H9 (cell line): ENCODE data around the gene MRPL21. TPM values are rescaled to one million over a fixed set of nuclear protein-coding genes. Genes with fewer than 3 reads are reported as not detected.

Source experiments
- DNase-seq: peaks from one replicate; pipeline ENCODE4 v3.0.0-alpha.2; 2017
- H2AFZ ChIP-seq: one replicate; pipeline ENCODE4 v1.6.1; 2013; ENCODE audit warnings: mild to moderate bottlenecking, low read length, control low read depth, moderate library complexity
- H2AK5ac ChIP-seq: 2 replicates; pipeline ENCODE4 v1.6.1; 2013; ENCODE audit warnings: low read length, control low read depth, mixed read lengths; ENCODE audit not compliant: insufficient read length
- H2BK120ac ChIP-seq: one replicate; pipeline ENCODE4 v1.6.1; 2013; ENCODE audit warnings: low read depth, mild to moderate bottlenecking, low read length, control low read depth, inconsistent platforms; ENCODE audit not compliant: poor library complexity, severe bottlenecking
- H2BK12ac ChIP-seq: 2 replicates; pipeline ENCODE4 v1.6.1; 2013; ENCODE audit warnings: low read length, control low read depth, mixed read lengths, low read depth; ENCODE audit not compliant: insufficient read length
- H2BK15ac ChIP-seq: 2 replicates; pipeline ENCODE4 v1.6.1; 2013; ENCODE audit warnings: low read depth, low read length, control low read depth
- H2BK20ac ChIP-seq: one replicate; pipeline ENCODE4 v1.6.1; 2013; ENCODE audit warnings: low read depth, mild to moderate bottlenecking, low read length, control low read depth, inconsistent platforms; ENCODE audit not compliant: poor library complexity, severe bottlenecking
- H2BK5ac ChIP-seq: 2 replicates; pipeline ENCODE4 v1.6.1; 2013; ENCODE audit warnings: low read length, control low read depth, mixed read lengths; ENCODE audit not compliant: insufficient read length
- H3K14ac ChIP-seq: 2 replicates; pipeline ENCODE4 v1.6.1; 2013; ENCODE audit warnings: low read length, control low read depth; ENCODE audit not compliant: insufficient read depth
- H3K18ac ChIP-seq: 2 replicates; pipeline ENCODE4 v1.6.1; 2013; ENCODE audit warnings: low read depth, mild to moderate bottlenecking, mixed read lengths, low read length, control low read depth; ENCODE audit not compliant: insufficient read length
- H3K23ac ChIP-seq: 2 replicates; pipeline ENCODE4 v1.6.1; 2013; ENCODE audit warnings: low read length, control low read depth, mixed read lengths, low read depth; ENCODE audit not compliant: insufficient read length
- H3K23me2 ChIP-seq: 2 replicates; pipeline ENCODE4 v1.6.1; 2013; ENCODE audit warnings: low read depth, mild to moderate bottlenecking, mixed read lengths, low read length, control low read depth; ENCODE audit not compliant: insufficient read length, poor library complexity, severe bottlenecking
- H3K27ac ChIP-seq: 2 replicates; pipeline ENCODE4 v1.5.1; 2013; ENCODE audit warnings: low read length, control low read depth, mixed read lengths, low read depth; ENCODE audit not compliant: insufficient read length
- H3K27me3 ChIP-seq: 2 replicates; pipeline ENCODE4 v1.6.1; 2013; ENCODE audit warnings: low read length, control low read depth, inconsistent platforms; ENCODE audit not compliant: insufficient read depth
- H3K4ac ChIP-seq: 2 replicates; pipeline ENCODE4 v1.6.1; 2013; ENCODE audit warnings: low read depth, mild to moderate bottlenecking, control low read depth, inconsistent platforms, low read length, moderate library complexity
- H3K4me1 ChIP-seq: 2 replicates; pipeline ENCODE4 v1.6.1; 2013; ENCODE audit warnings: low read length, control low read depth, inconsistent platforms; ENCODE audit not compliant: insufficient read depth
- H3K4me2 ChIP-seq: 2 replicates; pipeline ENCODE4 v1.6.1; 2013; ENCODE audit warnings: low read length, control low read depth, mixed read lengths; ENCODE audit not compliant: insufficient read length, insufficient read depth
- H3K56ac ChIP-seq: 2 replicates; pipeline ENCODE4 v1.6.1; 2013; ENCODE audit warnings: low read depth, mild to moderate bottlenecking, mixed read lengths, low read length, control low read depth; ENCODE audit not compliant: insufficient read length
- H3K79me1 ChIP-seq: 2 replicates; pipeline ENCODE4 v1.6.1; 2013; ENCODE audit warnings: low read depth, mild to moderate bottlenecking, moderate library complexity, low read length, control low read depth, inconsistent platforms; ENCODE audit not compliant: insufficient read depth, poor library complexity, severe bottlenecking
- H3K79me2 ChIP-seq: 2 replicates; pipeline ENCODE4 v1.6.1; 2013; ENCODE audit warnings: low read length, control low read depth, inconsistent platforms; ENCODE audit not compliant: insufficient read depth
- H3K9ac ChIP-seq: 2 replicates; pipeline ENCODE4 v1.6.1; 2013; ENCODE audit warnings: low read length, control low read depth, mixed read lengths; ENCODE audit not compliant: insufficient read length; ENCODE audit errors: extremely low read depth
- H3K9me3 ChIP-seq: one replicate; pipeline ENCODE4 v1.6.1; 2013; ENCODE audit warnings: low read depth, low read length, inconsistent platforms; ENCODE audit not compliant: control insufficient read depth
- H3T11ph ChIP-seq: one replicate; pipeline ENCODE4 v1.6.1; 2013; ENCODE audit warnings: mild to moderate bottlenecking, low read length, control low read depth, inconsistent platforms
- H4K20me1 ChIP-seq: one replicate; pipeline ENCODE4 v1.6.1; 2013; ENCODE audit not compliant: control insufficient read depth, insufficient read length, insufficient read depth
- H4K5ac ChIP-seq: 2 replicates; pipeline ENCODE4 v1.6.1; 2013; ENCODE audit warnings: low read depth, mild to moderate bottlenecking, mixed read lengths, low read length, control low read depth; ENCODE audit not compliant: insufficient read length
- H4K8ac ChIP-seq: replicated peaks from 2 replicates; pipeline ENCODE4 v1.6.1; 2013; ENCODE audit warnings: low read length, control low read depth, mixed read lengths, low read depth; ENCODE audit not compliant: insufficient read length
- H4K91ac ChIP-seq: 2 replicates; pipeline ENCODE4 v1.6.1; 2013; ENCODE audit warnings: low read depth, mild to moderate bottlenecking, moderate library complexity, mixed read lengths, low read length, control low read depth; ENCODE audit not compliant: insufficient read length
- H3K27ac Mint-ChIP-seq, 3 experiments: 2 replicates in 2 of 3; 3 replicates in 1 of 3; pipeline ENCODE4 v1.8.0; 2020 to 2021; ENCODE audit warnings: mixed read lengths in 3 of 3, mild to moderate bottlenecking in 1 of 3, moderate library complexity in 1 of 3
- H3K27me3 Mint-ChIP-seq: 2 replicates; pipeline ENCODE4 v1.8.0; 2021; ENCODE audit warnings: low read depth, mild to moderate bottlenecking, moderate library complexity, mixed read lengths
- H3K36me3 Mint-ChIP-seq, 3 experiments: 2 replicates in 2 of 3; 3 replicates in 1 of 3; pipeline ENCODE4 v1.8.0; 2020 to 2021; ENCODE audit warnings: low read depth in 3 of 3, mixed read lengths in 3 of 3; ENCODE audit not compliant: insufficient read depth in 1 of 3
- H3K4me1 Mint-ChIP-seq, 2 experiments: 2 replicates each; pipeline ENCODE4 v1.8.0; 2020; ENCODE audit warnings: mixed read lengths in 2 of 2
- H3K4me3 Mint-ChIP-seq, 2 experiments: 2 replicates in 1 of 2; 3 replicates in 1 of 2; pipeline ENCODE4 v1.8.0; 2020 to 2021; ENCODE audit warnings: mild to moderate bottlenecking in 2 of 2, mixed read lengths in 2 of 2, moderate library complexity in 1 of 2
- H3K9me3 Mint-ChIP-seq, 2 experiments: 2 replicates in 1 of 2; 3 replicates in 1 of 2; pipeline ENCODE4 v1.8.0; 2020; ENCODE audit warnings: mild to moderate bottlenecking in 2 of 2, mixed read lengths in 2 of 2, moderate library complexity in 1 of 2
- WGBS: extraction: QIAGEN DNeasy Blood & Tissue Kit; methylation state at CpG from one replicate; pipeline ENCODE4 v1.1.7; 2013; ENCODE audit warnings: missing lambda C conversion rate, low lambda C conversion rate, mixed read lengths; ENCODE audit not compliant: insufficient read length; ENCODE audit errors: extremely low coverage; 5-methylcytosine and 5-hydroxymethylcytosine counted together
- total RNA-seq: library from RNA; stranded (reverse); gene quantifications from 2 replicates; pipeline ENCODE4 v1.2.1, GENCODE V29; 2021
- TF ChIP-seq, protein P1 (sequence below): fragments of 200-600 bp; sonication (generic); conservative IDR thresholded peaks from 3 replicates; pipeline ENCODE4 v1.8.0; 2021; ENCODE audit warnings: antibody characterized with exemption, mild to moderate bottlenecking

MRPL21 gene
- total RNA-seq, 1 experiment from 2014 or later: 91.5 TPM

DNA sequence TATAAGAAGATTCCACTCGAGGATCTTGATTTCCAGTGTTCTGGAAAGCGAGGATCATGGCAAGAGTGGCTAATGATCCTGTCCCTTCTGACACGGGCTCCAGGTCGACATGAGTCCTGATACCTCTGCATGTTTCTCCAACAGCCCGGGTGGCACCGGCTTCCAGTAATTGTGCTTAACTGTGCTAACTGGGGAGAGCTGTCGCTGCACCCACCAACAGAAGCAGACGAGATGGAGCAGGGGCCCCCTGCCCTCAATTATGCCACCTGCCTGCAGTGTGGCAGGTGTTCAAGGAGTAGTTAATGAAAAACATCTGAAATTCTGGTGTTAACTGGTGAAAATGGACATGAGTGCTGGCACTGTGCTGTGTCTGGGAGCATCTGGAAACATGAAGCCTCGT lies 6.2 kb downstream of the MRPL21 start:
- Histone ChIP-seq H4K91ac (no peak overlapping the region), H3K14ac (no peak overlapping the region), H3K23me2 (no peaks in the 10 kb centered on the region), H4K5ac (no peak overlapping the region), H3K27ac (no peak overlapping the region), H2BK5ac (no peak overlapping the region), H3K23ac (no peak overlapping the region), H3K4me2 (no peak overlapping the region), H2BK120ac (no peak overlapping the region), H3K27me3 (no peaks in the 10 kb centered on the region), H3K79me2 (peaks cover 7% of the 10 kb centered on the region), H2BK12ac (no peak overlapping the region), H3K79me1 (peaks cover 8% of the 10 kb centered on the region), H2BK20ac (no peak overlapping the region), H3K9ac (no peak overlapping the region), H3K18ac (no peak overlapping the region), H2AFZ (no peak overlapping the region), H4K20me1 (no peaks in the 10 kb centered on the region), H3T11ph (no peak overlapping the region), H3K4ac (no peak overlapping the region), H4K8ac (no peak overlapping the region), H3K4me1 (no peaks in the 10 kb centered on the region), H2AK5ac (no peak overlapping the region), H3K9me3 (no peaks in the 10 kb centered on the region), H3K56ac (no peak overlapping the region), H2BK15ac (no peak overlapping the region)
- Mint-ChIP-seq H3K27ac (no peak overlapping the region), H3K4me3 (no peak overlapping the region), H3K4me1 (peaks cover 4 to 8% of the 10 kb centered on the region in 2 experiments), H3K36me3 (peaks cover 41 to 72% (median 65%) of the 10 kb centered on the region in 3 experiments), H3K9me3 (no peaks in the 10 kb centered on the region), H3K27me3 (no peaks in the 10 kb centered on the region; the same call in 1 of the 2 replicates)
- no peak for DNase-seq
- TF ChIP-seq, protein P1, sequence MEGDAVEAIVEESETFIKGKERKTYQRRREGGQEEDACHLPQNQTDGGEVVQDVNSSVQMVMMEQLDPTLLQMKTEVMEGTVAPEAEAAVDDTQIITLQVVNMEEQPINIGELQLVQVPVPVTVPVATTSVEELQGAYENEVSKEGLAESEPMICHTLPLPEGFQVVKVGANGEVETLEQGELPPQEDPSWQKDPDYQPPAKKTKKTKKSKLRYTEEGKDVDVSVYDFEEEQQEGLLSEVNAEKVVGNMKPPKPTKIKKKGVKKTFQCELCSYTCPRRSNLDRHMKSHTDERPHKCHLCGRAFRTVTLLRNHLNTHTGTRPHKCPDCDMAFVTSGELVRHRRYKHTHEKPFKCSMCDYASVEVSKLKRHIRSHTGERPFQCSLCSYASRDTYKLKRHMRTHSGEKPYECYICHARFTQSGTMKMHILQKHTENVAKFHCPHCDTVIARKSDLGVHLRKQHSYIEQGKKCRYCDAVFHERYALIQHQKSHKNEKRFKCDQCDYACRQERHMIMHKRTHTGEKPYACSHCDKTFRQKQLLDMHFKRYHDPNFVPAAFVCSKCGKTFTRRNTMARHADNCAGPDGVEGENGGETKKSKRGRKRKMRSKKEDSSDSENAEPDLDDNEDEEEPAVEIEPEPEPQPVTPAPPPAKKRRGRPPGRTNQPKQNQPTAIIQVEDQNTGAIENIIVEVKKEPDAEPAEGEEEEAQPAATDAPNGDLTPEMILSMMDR: no peak
- no CpG with 5 or more reads among the region's 9 CpGs for WGBS
